HEK293 (cell line): ENCODE results near the gene MARF1.

ENCODE experiments used
- CTCF ChIA-PET: fragments of 350-600 bp; formaldehyde crosslinking; extraction: SDS; loops from one replicate; lab custom pipeline; 2021; ENCODE audit warnings: antibody characterized with exemption; lab: Yijun Ruan, JAX
- POLR2A ChIA-PET: fragments of 300-600 bp; formaldehyde crosslinking; extraction: SDS; loops from one replicate; lab custom pipeline; 2020; ENCODE audit warnings: antibody characterized with exemption, inconsistent platforms; lab: Yijun Ruan, JAX
- H3K27ac ChIP-seq: fragments of 200-500 bp; sonication (Bioruptor generic); 2 replicates; pipeline ENCODE4 v1.5.1; 2014; ENCODE audit warnings: low read depth, low read length, control low read depth, inconsistent platforms; ENCODE audit errors: extremely low read depth
- H3K36me3 ChIP-seq, 2 experiments: fragments of 200-500 bp in 1 of 2; sonication (Bioruptor generic) in 1 of 2; 1 replicate in 1 of 2; 2 replicates in 1 of 2; pipeline ENCODE4 v1.5.1; 2014 to 2017; ENCODE audit warnings: inconsistent platforms in 2 of 2, low read length in 2 of 2; ENCODE audit not compliant: control insufficient read depth in 2 of 2, insufficient read depth in 1 of 2
- H3K4me1 ChIP-seq: fragments of 200-500 bp; sonication (Bioruptor generic); 2 replicates; pipeline ENCODE4 v1.5.1; 2014; ENCODE audit warnings: mild to moderate bottlenecking, low read length, inconsistent platforms; ENCODE audit not compliant: control insufficient read depth, insufficient read depth
- H3K4me3 ChIP-seq: 2 replicates; pipeline ENCODE4 v1.5.1; 2011; ENCODE audit warnings: low read depth, mild to moderate bottlenecking, control low read depth, low read length, moderate library complexity
- H3K9me3 ChIP-seq: fragments of 200-500 bp; sonication (Bioruptor generic); 2 replicates; pipeline ENCODE4 v1.5.1; 2014; ENCODE audit warnings: low read depth, low read length, inconsistent platforms; ENCODE audit not compliant: control insufficient read depth, insufficient read depth
- ATF2 ChIP-seq: fragments of 450-650 bp; formaldehyde crosslinking; IDR thresholded peaks from 2 replicates; pipeline ENCODE4 v1.5.1; 2016; ENCODE audit warnings: missing biosample characterization, missing genetic modification characterization, low read depth
- EGR2 ChIP-seq: fragments of 450-650 bp; formaldehyde crosslinking; IDR thresholded peaks from 2 replicates; pipeline ENCODE4 v1.5.1; 2016; ENCODE audit warnings: low read depth, missing biosample characterization, missing genetic modification characterization
- GLIS2 ChIP-seq: fragments of 450-650 bp; formaldehyde crosslinking; IDR thresholded peaks from 2 replicates; pipeline ENCODE4 v1.5.1; 2016; ENCODE audit warnings: missing biosample characterization, missing genetic modification characterization
- HOXC10 ChIP-seq: sonication (generic); formaldehyde crosslinking; IDR thresholded peaks from 2 replicates; pipeline ENCODE4 v1.8.1; 2023; ENCODE audit warnings: mild to moderate bottlenecking, missing genetic modification reagents
- KLF7 ChIP-seq: fragments of 450-650 bp; formaldehyde crosslinking; IDR thresholded peaks from 2 replicates; pipeline ENCODE4 v1.5.1; 2016; ENCODE audit warnings: missing biosample characterization, missing genetic modification characterization, borderline replicate concordance
- OVOL3 ChIP-seq: fragments of 450-650 bp; formaldehyde crosslinking; IDR thresholded peaks from 2 replicates; pipeline ENCODE4 v1.5.1; 2016; ENCODE audit warnings: missing biosample characterization, missing genetic modification characterization
- ZFHX2 ChIP-seq: fragments of 450-650 bp; formaldehyde crosslinking; conservative IDR thresholded peaks from 2 replicates; pipeline ENCODE4 v1.5.1; 2016; ENCODE audit warnings: missing biosample characterization, missing genetic modification characterization
- ZNF121 ChIP-seq: fragments of 450-650 bp; formaldehyde crosslinking; IDR thresholded peaks from 2 replicates; pipeline ENCODE4 v1.5.1; 2016; ENCODE audit warnings: missing biosample characterization, missing genetic modification characterization
- ZNF239 ChIP-seq: fragments of 450-650 bp; formaldehyde crosslinking; IDR thresholded peaks from 2 replicates; pipeline ENCODE4 v1.5.1; 2016; ENCODE audit warnings: missing biosample characterization, missing genetic modification characterization
- ZNF473 ChIP-seq: fragments of 450-650 bp; formaldehyde crosslinking; IDR thresholded peaks from 2 replicates; pipeline ENCODE4 v1.5.1; 2017; ENCODE audit warnings: missing biosample characterization, missing genetic modification characterization
- ZNF600 ChIP-seq: fragments of 450-650 bp; formaldehyde crosslinking; IDR thresholded peaks from 2 replicates; pipeline ENCODE4 v1.5.1; 2016; ENCODE audit warnings: missing biosample characterization, missing genetic modification characterization
- ZNF677 ChIP-seq: fragments of 450-650 bp; IDR thresholded peaks from 2 replicates; pipeline ENCODE4 v1.5.0; 2018; ENCODE audit warnings: missing biosample characterization, mild to moderate bottlenecking, missing genetic modification characterization, moderate library complexity
- ZNF76 ChIP-seq: fragments of 450-650 bp; formaldehyde crosslinking; IDR thresholded peaks from 2 replicates; pipeline ENCODE4; 2016; ENCODE audit warnings: low read depth, missing biosample characterization, missing genetic modification characterization, borderline replicate concordance
- ZNF785 ChIP-seq: fragments of 450-650 bp; formaldehyde crosslinking; IDR thresholded peaks from 2 replicates; pipeline ENCODE4 v1.5.1; 2016; ENCODE audit warnings: missing biosample characterization, missing genetic modification characterization
- ZXDB ChIP-seq: fragments of 450-650 bp; formaldehyde crosslinking; IDR thresholded peaks from 2 replicates; pipeline ENCODE4 v1.5.1; 2016; ENCODE audit warnings: missing biosample characterization, missing genetic modification characterization
- TF ChIP-seq, protein P1 (sequence below): fragments of 450-650 bp; formaldehyde crosslinking; IDR thresholded peaks from 2 replicates; pipeline ENCODE4 v1.5.1; 2017; ENCODE audit warnings: missing biosample characterization, missing genetic modification characterization
- TF ChIP-seq, protein P2 (sequence below): fragments of 450-650 bp; formaldehyde crosslinking; IDR thresholded peaks from 2 replicates; pipeline ENCODE4 v1.5.1; 2016; ENCODE audit warnings: missing biosample characterization, missing genetic modification characterization

MARF1 gene

DNA sequence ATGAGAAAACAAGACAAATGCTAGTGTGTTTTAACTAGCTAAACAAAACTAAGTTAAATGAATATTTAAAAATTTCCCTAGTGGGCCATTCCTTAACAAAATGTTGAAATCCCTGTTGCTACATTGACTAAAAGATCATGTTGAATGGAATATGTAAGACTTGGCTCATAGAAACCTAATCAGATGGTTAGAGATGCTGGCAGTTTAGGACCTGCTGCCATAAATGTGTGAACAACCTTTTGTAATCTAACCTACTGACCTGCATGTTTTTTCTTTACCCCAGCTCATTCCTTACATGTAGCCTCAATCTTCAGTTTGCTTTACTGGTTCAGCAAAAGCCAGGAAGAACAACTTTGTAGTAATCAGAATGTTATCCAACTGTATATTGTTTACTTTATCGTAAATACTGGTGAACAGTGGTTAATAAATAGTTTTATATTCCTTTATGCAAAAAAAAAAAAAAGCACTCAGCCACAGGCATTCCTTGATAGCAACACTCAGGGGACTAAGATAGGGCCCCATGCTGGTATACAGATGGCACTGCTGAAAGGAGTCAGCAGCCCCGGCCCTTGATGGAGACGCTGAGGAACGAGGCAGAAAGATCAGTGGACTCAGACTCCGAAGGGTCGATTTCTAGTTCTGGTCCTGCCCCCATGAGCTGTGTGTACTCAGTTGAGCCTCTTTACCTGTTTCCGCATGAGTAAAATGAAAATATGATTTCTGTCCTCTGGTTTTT is 78.2 kb downstream of the MARF1 start (continued):
- TF ChIP-seq, protein P1, sequence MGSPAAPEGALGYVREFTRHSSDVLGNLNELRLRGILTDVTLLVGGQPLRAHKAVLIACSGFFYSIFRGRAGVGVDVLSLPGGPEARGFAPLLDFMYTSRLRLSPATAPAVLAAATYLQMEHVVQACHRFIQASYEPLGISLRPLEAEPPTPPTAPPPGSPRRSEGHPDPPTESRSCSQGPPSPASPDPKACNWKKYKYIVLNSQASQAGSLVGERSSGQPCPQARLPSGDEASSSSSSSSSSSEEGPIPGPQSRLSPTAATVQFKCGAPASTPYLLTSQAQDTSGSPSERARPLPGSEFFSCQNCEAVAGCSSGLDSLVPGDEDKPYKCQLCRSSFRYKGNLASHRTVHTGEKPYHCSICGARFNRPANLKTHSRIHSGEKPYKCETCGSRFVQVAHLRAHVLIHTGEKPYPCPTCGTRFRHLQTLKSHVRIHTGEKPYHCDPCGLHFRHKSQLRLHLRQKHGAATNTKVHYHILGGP (tag by site-specific recombination): no peak

DNA sequence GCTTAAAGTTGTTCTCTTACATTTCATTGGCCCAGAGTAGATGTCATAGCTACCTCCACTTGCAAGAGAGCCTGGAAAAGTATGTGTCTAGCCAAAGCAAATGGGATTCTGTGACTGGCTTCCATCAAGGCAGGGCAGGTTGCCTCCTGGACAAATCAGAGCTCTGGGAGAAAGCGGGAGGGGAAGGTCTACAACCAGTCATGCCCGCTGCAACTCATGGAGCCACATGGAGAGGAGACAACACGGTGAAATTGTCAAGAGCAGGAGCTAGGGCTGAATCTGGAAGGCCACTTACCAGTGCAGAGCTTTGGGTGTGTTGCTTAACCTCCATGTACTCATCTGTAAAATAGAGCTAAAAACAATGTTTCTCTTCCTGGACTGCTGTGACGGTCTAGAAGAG is 83.8 kb downstream of the MARF1 start:
- Histone ChIP-seq H3K9me3 (no peaks in the 10 kb centered on the region), H3K4me1 (no peaks in the 10 kb centered on the region), H3K4me3 (no peak overlapping the region)
- CTCF ChIA-PET: interaction anchor here (0.6 to 2.8 kb wide), 2 partner anchors 9 to 22 kb away, joined by 4 to 19 read pairs; no protein-coding TSS in a partner anchor
- TF ChIP-seq ZNF600 (tag by site-specific recombination) (no peak), ZXDB (tag by site-specific recombination) (no peak), ZNF473 (tag by site-specific recombination) (no peak), ZNF785 (tag by site-specific recombination) (no peak), ZNF677 (tag by site-specific recombination) (no peak), GLIS2 (no peak), ZNF121 (tag by site-specific recombination) (no peak)
- TF ChIP-seq, protein P2, sequence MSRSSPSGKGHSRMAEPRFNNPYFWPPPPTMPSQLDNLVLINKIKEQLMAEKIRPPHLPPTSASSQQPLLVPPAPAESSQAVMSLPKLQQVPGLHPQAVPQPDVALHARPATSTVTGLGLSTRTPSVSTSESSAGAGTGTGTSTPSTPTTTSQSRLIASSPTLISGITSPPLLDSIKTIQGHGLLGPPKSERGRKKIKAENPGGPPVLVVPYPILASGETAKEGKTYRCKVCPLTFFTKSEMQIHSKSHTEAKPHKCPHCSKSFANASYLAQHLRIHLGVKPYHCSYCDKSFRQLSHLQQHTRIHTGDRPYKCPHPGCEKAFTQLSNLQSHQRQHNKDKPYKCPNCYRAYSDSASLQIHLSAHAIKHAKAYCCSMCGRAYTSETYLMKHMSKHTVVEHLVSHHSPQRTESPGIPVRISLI (tag by site-specific recombination): no peak
- TF ChIP-seq, all 188 proteins: peak for 0
- Histone ChIP-seq H3K36me3 (no peaks in the 10 kb centered on the region), H3K27ac (no peak overlapping the region)
- POLR2A ChIA-PET: no interaction called here

GRCh38 chr16:15557258-15557657 is 85.7 kb downstream of the MARF1 start:
- no peaks in the 10 kb centered on the region for H3K9me3 ChIP-seq
- ChIA-PET POLR2A (no interaction called here), CTCF (no interaction called here)
- H3K36me3 ChIP-seq: no peaks in the 10 kb centered on the region
- no peak overlapping the region for H3K27ac ChIP-seq
- no peak for TF ChIP-seq ZNF76 (tag by site-specific recombination)
- TF ChIP-seq KLF7 (tag by site-specific recombination): no peak
- peak; percentile 35; the same call in 1 of the 2 replicates for TF ChIP-seq ATF2 (tag by site-specific recombination)
- H3K4me1 ChIP-seq: no peaks in the 10 kb centered on the region
- no peak overlapping the region for H3K4me3 ChIP-seq

- no peak for TF ChIP-seq ZNF239
- no peak for TF ChIP-seq OVOL3
- peak; percentile 73 for TF ChIP-seq EGR2 (tag by site-specific recombination)
- TF ChIP-seq HOXC10 (CRISPR knock-in tag): no peak
- TF ChIP-seq ZFHX2 (tag by site-specific recombination): peak; percentile 61
- CTCF ChIA-PET: interaction anchor here (0.6 kb wide), 2 partner anchors 48 to 201 kb away, joined by 3 to 11 read pairs; no protein-coding TSS in a partner anchor
Measured at GRCh38 chr16:15556130-15556529, 86.8 kb downstream of the MARF1 start.

More at GRCh38 chr16:15556130-15556529, 86.8 kb downstream of the MARF1 start:
- H3K36me3 ChIP-seq: no peaks in the 10 kb centered on the region
- no peaks in the 10 kb centered on the region for H3K4me1 ChIP-seq
- no peak overlapping the region for H3K27ac ChIP-seq
- POLR2A ChIA-PET: no interaction called here
- H3K9me3 ChIP-seq: no peaks in the 10 kb centered on the region
- H3K4me3 ChIP-seq: no peak overlapping the region
